IPS-18a (cell line): Measurements from ENCODE around the gene ZNF512.
"Not testable (repeated sequence)": the region's sequence is repeated elsewhere in the genome, so short reads cannot be mapped to it uniquely, and the experiment has no call there.

ENCODE experiments used
- H3K27ac ChIP-seq: one replicate; pipeline ENCODE4 v1.5.1; 2013; ENCODE audit warnings: low read length
- H3K27me3 ChIP-seq: one replicate; pipeline ENCODE4 v1.6.1; 2013; ENCODE audit warnings: mild to moderate bottlenecking, low read length; ENCODE audit not compliant: control insufficient read depth, insufficient read depth
- H3K36me3 ChIP-seq: one replicate; pipeline ENCODE4 v1.6.1; 2013; ENCODE audit warnings: low read depth, low read length; ENCODE audit not compliant: control insufficient read depth
- H3K4me1 ChIP-seq: one replicate; pipeline ENCODE4 v1.6.1; 2013; ENCODE audit warnings: low read depth, low read length; ENCODE audit not compliant: control insufficient read depth
- H3K4me3 ChIP-seq: one replicate; pipeline ENCODE4 v1.5.1; 2013; ENCODE audit warnings: low read length
- H3K9ac ChIP-seq: one replicate; pipeline ENCODE4 v1.6.1; 2013; ENCODE audit warnings: mild to moderate bottlenecking, low read length, moderate library complexity
- H3K9me3 ChIP-seq: one replicate; pipeline ENCODE4 v1.6.1; 2013; ENCODE audit warnings: low read depth, low read length; ENCODE audit not compliant: control insufficient read depth

The ZNF512 gene, protein sequence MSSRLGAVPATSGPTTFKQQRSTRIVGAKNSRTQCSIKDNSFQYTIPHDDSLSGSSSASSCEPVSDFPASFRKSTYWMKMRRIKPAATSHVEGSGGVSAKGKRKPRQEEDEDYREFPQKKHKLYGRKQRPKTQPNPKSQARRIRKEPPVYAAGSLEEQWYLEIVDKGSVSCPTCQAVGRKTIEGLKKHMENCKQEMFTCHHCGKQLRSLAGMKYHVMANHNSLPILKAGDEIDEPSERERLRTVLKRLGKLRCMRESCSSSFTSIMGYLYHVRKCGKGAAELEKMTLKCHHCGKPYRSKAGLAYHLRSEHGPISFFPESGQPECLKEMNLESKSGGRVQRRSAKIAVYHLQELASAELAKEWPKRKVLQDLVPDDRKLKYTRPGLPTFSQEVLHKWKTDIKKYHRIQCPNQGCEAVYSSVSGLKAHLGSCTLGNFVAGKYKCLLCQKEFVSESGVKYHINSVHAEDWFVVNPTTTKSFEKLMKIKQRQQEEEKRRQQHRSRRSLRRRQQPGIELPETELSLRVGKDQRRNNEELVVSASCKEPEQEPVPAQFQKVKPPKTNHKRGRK

DNA sequence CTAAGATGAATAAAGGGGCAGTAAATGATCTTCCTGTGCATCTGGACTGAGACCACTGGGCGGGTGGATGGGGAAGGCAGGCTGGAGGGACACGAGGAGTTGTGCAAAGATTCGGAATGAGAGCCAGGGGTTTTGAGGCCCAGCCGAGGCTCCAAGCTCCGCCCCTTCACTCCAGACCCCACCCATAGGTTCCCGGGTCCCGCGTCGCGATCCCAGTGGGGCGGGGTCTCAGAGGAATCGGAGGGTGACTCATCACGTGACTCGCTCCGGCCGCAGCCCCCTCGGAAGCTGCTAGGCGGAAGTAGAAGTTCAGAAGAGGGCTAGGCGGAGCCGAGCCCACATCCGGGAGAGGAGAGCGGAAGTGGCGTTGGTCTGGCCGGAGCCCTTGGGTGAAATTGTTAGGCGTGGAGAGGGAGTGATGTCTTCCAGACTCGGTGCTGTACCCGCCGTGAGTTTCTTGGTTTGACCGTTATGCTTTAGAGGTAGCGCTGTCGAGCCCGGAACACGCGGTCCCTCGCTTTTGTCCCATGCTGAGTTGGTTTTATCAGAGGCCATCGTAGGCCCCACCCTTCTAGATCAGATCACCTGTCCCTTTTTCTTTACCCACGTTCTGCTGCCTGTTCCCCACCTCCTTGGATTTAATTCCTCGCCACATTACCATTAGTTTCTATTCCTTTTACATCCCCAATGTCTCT lies at the start of gene ZNF512:
ZNF512 (plus strand) TSS at position 348 of the 695 bp plus-strand sequence; CDS start at position 419, 71 bp downstream.
- Histone ChIP-seq H3K27ac (peak within 1 kb of the TSS; percentile 5), H3K27me3 (peaks cover 8% of the 10 kb centered on the region), H3K36me3 (no peaks in the 10 kb centered on the region), H3K4me3 (peak within 1 kb of the TSS; percentile 86), H3K4me1 (peaks cover 5% of the 10 kb centered on the region), H3K9me3 (no peaks in the 10 kb centered on the region), H3K9ac (peak within 1 kb of the TSS; percentile 78)

DNA sequence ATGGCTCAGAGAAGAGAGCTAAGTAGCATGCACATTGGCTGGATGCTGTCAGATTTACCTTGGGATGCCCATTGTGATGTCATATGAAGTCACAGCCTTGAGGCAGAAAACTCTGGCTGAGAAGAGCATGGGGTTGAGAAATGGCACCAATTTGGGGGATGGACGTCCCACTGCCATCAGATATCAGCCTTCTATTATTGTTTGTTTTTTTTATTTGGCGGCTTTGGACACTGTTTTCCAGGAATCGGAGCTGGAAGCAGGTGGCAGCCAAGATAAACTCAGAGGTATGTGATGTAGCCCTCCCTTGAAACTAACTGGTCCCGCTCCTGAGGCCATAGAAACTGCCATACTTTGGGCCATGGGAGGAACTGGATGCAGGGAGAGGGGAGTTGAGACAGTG lies 45.6 kb upstream of the ZNF512 start:
- Histone ChIP-seq H3K27ac (no peak overlapping the region), H3K4me1 (no peaks in the 10 kb centered on the region), H3K9ac (no peak overlapping the region), H3K27me3 (no peaks in the 10 kb centered on the region), H3K9me3 (no peaks in the 10 kb centered on the region), H3K36me3 (no peaks in the 10 kb centered on the region), H3K4me3 (no peak overlapping the region)

DNA sequence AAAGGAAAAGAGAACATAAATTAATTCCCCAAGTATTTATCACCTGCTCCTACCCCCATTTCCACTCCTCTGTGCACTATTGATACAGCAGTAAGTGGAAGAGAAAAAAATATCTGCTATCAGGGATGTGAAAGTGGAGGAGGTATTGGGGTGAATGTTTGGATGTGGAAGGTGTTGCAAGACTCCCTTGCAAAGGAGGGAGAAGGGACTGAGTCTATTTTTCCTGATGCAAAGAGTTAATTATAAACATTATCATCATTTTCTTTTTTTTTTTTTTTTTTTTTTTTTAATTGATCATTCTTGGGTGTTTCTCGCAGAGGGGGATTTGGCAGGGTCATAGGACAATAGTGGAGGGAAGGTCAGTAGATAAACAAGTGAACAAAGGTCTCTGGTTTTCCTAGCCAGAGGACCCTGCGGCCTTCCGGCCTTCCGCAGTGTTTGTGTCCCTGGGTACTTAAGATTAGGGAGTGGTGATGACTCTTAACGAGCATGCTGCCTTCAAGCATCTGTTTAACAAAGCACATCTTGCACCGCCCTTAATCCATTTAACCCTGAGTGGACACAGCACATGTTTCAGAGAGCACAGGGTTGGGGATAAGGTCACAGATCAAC lies 43.9 kb upstream of the ZNF512 start:
- H3K4me3 ChIP-seq, H3K4me1 ChIP-seq, H3K9me3 ChIP-seq, H3K27me3 ChIP-seq, H3K27ac ChIP-seq, H3K36me3 ChIP-seq, H3K9ac ChIP-seq: not testable (repeated sequence)

DNA sequence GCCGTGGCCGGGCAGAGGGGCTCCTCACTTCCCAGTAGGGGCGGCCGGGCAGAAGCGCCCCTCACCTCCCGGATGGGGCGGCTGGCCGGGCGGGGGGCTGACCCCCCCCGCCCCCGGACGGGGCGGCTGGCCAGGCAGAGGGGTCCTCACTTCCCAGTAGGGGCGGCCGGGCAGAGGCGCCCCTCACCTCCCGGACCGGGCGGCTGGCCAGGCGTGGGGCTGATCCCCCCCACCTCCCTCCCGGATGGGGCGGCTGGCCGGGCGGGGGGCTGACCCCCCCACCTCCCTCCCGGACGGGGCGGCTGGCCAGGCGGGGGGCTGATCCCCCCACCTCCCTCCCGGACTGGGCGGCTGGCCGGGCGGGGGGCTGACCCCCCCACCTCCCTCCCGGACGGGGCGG lies 43.2 kb upstream of the ZNF512 start:
- not testable (repeated sequence) for H3K9me3 ChIP-seq, H3K4me1 ChIP-seq, H3K36me3 ChIP-seq, H3K27me3 ChIP-seq, H3K27ac ChIP-seq, H3K4me3 ChIP-seq, H3K9ac ChIP-seq

DNA sequence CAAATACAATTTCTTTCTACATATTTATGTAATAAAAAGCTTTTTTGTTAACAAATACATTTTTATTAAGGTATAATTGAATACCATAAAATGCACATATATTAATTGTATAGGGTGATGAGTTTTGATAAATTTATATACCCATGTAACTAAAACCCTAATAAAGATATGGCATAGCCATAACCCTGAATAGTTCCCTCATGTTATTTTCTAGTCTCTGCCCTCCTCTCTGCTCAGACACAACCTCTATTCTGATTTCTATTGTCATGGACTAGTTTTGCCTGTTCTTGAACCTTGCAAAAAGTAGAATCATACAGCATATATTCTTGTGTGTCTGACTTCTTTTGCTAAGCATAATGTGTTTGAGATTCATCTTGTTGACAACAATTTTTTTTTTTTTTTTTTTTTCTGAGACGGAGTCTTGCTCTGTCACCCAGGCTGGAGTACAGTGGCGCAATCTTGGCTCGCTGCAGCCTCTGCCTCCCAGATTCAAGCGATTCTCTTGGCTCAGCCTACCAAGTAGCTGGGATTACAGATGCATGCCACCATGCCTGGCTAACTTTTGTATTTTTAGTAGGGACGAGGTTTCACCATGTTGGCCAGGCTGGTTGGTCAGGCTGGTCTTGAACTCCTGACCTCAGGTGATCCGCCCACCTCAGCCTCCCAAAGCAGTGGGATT lies 38.6 kb upstream of the ZNF512 start:
- H3K9me3 ChIP-seq, result no peaks in the 10 kb centered on the region
- H3K9ac ChIP-seq, result no peak overlapping the region
- H3K4me3 ChIP-seq, result no peak overlapping the region
- H3K36me3 ChIP-seq, result no peaks in the 10 kb centered on the region
- H3K27me3 ChIP-seq, result no peaks in the 10 kb centered on the region
- H3K27ac ChIP-seq, result no peak overlapping the region
- no peaks in the 10 kb centered on the region for H3K4me1 ChIP-seq

DNA sequence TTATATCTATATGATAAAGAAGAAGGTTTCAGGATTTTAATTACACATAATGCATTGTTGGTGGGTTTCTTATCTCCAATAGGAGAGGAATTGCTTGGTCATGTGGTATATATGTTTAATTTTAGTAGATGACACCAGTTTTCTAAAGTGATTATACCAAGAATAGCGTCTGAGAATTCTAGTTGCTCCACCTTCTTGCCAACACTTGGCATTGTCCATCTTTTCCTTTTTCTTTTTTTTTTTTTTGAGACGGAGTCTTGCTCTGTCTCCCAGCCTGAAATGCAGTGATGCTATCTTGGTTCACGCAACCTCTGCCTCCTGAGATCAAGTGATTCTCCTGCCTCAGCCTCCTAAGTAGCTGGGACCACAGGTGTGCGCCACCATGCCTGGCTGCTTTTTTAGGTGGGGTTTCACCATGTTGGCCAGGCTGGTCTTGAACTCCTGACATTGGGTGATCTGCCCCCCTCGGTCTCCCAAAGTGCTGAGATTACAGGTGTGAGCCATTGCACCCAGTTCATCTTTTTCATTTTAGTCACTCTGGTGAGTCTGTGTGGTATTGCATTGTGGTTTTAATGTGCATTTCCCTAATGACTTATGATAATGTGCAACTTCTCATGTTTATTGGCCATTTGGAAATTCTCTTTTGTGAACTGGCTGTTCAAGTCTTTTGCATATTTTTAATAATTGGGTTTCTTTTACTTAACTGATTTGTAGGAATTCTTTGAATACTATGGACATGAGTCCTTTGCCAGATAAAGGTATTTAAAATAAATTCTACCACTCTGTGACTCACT lies 37.3 kb upstream of the ZNF512 start:
- H3K4me1 ChIP-seq, result no peaks in the 10 kb centered on the region
- H3K9me3 ChIP-seq, result no peaks in the 10 kb centered on the region
- no peak overlapping the region for H3K9ac ChIP-seq
- no peaks in the 10 kb centered on the region for H3K27me3 ChIP-seq
- H3K4me3 ChIP-seq, result no peak overlapping the region
- no peak overlapping the region for H3K27ac ChIP-seq
- H3K36me3 ChIP-seq, result no peaks in the 10 kb centered on the region

DNA sequence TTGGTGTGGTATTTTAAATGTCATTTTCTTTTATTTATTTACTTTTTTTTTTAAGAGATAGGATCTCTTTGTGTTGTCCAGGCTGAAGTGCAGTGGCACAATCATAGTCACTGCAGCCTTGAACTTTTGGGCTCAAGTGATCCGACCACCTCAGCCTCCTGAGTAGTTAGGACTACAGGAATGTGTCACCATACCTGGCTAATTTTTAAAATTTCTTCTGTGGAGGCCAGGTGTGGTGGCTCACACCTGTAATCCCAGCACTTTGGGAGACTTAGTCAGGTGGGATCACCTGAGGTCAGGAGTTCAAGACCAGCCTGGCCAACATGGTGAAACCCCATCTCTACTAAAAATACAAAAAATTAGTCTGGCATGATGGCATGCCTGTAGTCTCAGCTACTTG lies 33.5 kb upstream of the ZNF512 start:
- H3K27ac ChIP-seq, result no peak overlapping the region
- H3K9ac ChIP-seq, result no peak overlapping the region
- H3K36me3 ChIP-seq, result no peaks in the 10 kb centered on the region
- H3K4me1 ChIP-seq, result no peaks in the 10 kb centered on the region
- no peak overlapping the region for H3K4me3 ChIP-seq
- H3K27me3 ChIP-seq, result no peaks in the 10 kb centered on the region
- no peaks in the 10 kb centered on the region for H3K9me3 ChIP-seq

DNA sequence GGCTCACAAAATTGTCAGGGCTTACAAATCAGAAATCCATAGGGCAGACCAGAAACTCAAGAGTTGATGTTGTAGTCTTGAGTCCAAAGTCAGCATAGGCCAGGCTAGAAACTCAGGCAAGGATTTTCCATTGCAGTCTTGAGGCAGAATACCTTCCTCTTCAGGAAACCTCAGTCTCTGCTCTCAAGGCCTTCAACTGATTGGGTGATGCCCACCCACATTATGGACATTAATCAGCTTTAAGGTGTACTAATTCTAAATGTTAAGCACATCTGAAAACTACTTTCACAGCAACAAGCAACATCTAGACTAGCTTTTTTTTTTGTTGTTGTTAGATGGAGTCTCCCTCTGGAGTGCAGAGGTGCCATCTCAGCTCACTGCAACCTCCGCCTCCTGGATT lies 31.3 kb upstream of the ZNF512 start:
- no peak overlapping the region for H3K27ac ChIP-seq
- no peak overlapping the region for H3K9ac ChIP-seq
- H3K9me3 ChIP-seq, result no peaks in the 10 kb centered on the region
- no peaks in the 10 kb centered on the region for H3K27me3 ChIP-seq
- H3K4me3 ChIP-seq, result no peak overlapping the region
- H3K36me3 ChIP-seq, result no peaks in the 10 kb centered on the region
- H3K4me1 ChIP-seq, result no peaks in the 10 kb centered on the region

DNA sequence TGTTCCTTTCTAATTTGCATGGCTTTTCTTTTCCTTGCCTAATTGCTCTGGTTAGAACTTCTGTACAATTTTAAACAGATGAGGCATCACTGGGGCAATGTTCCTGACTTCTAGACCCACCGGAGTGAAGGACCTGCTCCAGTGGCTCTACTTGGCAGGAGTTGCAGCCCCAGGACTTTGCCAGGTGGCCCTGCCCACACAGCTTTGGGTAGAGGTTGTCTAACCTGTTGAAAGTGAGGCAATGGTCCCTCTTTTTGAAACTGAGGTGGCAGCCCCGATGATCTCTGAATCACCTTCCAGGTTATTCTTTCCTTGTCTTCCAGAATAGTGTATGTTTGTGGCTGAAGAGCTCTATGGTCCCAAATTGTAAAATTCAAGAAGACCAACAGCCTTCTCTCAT lies 29.9 kb upstream of the ZNF512 start:
- Histone ChIP-seq H3K9me3 (no peaks in the 10 kb centered on the region), H3K36me3 (no peaks in the 10 kb centered on the region), H3K9ac (no peak overlapping the region), H3K27ac (no peak overlapping the region), H3K27me3 (no peaks in the 10 kb centered on the region), H3K4me3 (no peak overlapping the region), H3K4me1 (no peaks in the 10 kb centered on the region)

DNA sequence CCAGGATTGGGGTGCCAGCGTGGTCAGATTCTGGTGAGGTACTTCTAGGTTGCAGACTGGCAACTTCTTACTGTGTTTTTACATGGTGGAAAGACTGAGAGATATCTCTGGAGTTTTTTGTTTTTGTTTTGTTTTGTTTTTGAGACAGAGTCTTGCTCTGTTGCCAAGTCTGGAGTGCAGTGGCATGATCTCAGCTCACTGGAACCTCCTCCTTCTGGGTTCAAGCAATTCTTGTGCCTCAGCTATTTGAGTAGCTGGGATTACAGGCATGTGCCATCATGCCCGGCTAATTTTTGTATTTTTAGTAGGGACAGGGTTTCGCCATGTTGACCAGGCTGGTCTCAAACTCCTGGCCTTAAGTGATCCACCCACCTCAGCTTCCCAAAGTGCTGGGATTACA lies 28.4 kb upstream of the ZNF512 start:
- not testable (repeated sequence) for H3K9me3 ChIP-seq, H3K4me1 ChIP-seq, H3K27me3 ChIP-seq, H3K9ac ChIP-seq, H3K27ac ChIP-seq, H3K4me3 ChIP-seq, H3K36me3 ChIP-seq

DNA sequence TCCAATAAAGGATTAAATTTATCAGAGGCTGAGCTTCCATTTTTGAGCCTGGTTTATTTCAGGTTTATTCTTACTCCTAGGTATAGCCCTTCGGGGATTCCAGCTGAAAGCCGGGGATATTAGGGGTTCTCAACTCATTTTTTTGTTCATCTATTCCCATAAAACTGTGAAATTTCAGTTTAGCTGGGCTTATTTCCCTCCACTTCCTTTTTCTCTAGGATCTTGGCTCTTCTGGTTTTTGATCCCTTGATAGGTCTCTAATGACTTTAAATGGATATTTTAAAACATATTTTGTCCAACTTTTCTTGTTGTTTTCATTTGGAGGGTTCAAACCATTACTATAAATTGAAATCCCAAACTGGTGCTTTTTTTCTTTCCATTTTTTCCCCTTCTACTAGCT lies 23.6 kb upstream of the ZNF512 start:
- Histone ChIP-seq H3K9me3 (no peaks in the 10 kb centered on the region), H3K4me3 (no peak overlapping the region), H3K36me3 (no peaks in the 10 kb centered on the region), H3K27ac (no peak overlapping the region), H3K27me3 (no peaks in the 10 kb centered on the region), H3K4me1 (no peaks in the 10 kb centered on the region), H3K9ac (no peak overlapping the region)
